ENCODE measurements around the gene KIF20B.

DNA sequence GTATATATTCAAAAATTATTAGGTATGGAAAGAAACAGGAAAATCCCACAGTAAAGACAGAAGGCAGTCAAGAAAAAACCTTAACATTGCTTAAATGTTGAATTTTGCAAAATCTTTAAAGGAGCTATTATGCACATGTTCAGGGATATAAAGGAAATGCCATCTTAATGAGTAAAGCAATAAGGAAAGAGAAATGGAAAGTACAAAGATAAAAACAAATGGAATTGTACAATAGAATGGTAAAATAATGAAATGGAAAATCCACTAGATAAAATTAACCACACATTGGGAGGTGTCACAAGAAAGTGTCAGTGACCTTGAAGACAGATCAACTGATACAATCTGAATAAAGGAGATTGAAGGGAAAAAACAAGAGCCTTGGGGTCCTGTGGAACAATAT, 82.0 kb downstream of the KIF20B start:
- TF ChIP-seq L3MBTL2 (conservative IDR thresholded peaks at IDR 0.05) (no peak), SP1 (IDR thresholded peaks at IDR 0.05) (no peak), PKNOX1 (IDR thresholded peaks at IDR 0.05) (no peak), BHLHE40 (IDR thresholded peaks at IDR 0.05; ENCODE audit: borderline replicate concordance) (no peak), NFRKB (IDR thresholded peaks at IDR 0.05) (no peak), ELF4 (IDR thresholded peaks at IDR 0.05) (no peak), FOXK2 (IDR thresholded peaks at IDR 0.05) (no peak), ARNT (IDR thresholded peaks at IDR 0.05) (no peak), LEF1 (IDR thresholded peaks at IDR 0.05; ENCODE audit: borderline replicate concordance) (no peak), CTBP1 (IDR thresholded peaks at IDR 0.05; ENCODE audit: borderline replicate concordance) (no peak), FOXM1 (IDR thresholded peaks at IDR 0.05; ENCODE audit: borderline replicate concordance) (no peak)
